SHP77 (cell line): ENCODE measurements around the gene PXYLP1.

ENCODE experiments used
- DNase-seq, 2 experiments: peaks; one replicate each; lab custom pipeline; 2025; lab: John Stamatoyannopoulos, UW

The PXYLP1 gene

DNA sequence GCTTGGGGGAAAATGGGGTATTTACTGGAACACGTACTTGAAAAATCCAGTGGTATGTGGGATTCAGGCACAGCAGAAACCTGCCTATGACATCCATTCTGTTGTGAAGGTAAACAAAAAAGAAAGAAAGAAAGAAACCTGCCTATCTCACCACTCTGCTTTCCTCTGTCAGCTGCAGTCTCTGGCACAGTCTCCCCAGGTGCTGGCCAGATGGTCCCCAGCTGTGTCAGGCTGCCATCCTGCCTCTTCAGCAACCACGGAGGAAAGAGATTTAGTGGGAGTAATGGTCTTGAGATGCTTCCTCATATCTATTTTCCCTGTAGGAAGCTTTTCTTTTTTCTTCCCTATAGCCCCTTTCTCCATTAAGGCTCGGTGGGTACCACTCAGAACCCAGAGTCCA lies 2.5 kb upstream of the PXYLP1 start:
- DNase-seq = peak; percentile 31 to 46

DNA sequence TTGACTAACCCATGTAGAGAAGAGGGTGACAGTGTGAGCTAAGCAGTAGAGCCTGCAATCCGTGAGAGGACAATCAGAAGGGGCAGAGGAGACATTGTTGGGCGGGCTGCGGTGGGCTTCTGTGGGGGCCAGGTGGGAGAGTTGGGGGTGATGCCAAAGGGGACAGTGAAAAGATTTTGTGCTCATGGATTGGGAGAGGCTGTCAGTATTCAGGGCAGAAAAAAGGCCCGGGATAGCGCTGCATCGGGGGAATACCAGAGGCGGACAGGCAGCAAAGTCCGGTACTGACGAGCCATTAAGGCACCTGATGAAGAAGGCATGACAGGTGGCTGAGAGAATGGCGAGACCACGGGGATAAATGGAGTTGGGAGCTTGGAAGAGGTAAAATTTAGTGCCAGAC lies 1.3 kb upstream of the PXYLP1 start:
- DNase-seq = no peak

DNA sequence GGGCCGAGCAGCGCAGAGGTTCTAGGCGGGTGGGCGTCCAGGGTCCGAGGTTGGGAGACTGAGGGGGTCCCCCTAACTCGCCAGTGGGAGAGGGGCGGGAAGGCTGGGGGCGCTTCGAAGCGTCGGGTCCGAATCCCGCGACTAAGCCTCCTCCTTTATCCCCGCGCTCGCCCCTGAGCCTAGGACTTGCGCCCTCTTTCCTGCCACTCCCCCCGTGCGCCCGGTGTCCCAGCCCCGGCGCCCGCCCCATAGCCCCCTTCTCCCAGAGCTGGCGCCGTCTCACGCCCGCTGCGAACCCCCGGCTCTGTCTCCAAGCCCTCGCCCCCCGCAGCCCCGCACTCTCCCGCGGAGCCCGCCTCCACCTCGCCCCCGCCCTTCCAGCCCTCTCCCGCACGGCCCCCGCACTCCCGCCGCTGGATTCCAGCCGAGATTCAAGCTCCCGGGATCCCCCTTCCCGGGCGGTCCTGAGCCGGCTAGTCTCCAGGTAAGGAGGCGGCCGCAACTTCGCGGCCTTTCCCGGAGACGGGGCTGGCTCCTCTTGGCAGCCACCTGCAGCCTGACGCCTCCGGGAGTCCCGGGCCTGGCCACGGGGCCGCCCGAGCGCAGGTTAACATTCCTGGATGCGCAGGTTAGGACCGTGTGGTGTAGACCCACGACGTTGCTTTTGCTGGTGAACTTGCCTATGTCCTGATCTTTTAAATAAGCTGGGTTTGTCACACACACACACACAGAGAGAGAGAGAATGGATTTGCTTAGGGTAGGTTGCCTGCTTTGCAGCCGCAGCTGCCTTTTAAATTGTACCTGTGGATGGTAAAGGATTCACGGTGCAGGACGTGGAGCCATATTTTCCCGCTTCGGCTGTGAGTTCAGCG lies 563 bp downstream of the PXYLP1 start:
- DNase-seq = peak; percentile 11 to 19

DNA sequence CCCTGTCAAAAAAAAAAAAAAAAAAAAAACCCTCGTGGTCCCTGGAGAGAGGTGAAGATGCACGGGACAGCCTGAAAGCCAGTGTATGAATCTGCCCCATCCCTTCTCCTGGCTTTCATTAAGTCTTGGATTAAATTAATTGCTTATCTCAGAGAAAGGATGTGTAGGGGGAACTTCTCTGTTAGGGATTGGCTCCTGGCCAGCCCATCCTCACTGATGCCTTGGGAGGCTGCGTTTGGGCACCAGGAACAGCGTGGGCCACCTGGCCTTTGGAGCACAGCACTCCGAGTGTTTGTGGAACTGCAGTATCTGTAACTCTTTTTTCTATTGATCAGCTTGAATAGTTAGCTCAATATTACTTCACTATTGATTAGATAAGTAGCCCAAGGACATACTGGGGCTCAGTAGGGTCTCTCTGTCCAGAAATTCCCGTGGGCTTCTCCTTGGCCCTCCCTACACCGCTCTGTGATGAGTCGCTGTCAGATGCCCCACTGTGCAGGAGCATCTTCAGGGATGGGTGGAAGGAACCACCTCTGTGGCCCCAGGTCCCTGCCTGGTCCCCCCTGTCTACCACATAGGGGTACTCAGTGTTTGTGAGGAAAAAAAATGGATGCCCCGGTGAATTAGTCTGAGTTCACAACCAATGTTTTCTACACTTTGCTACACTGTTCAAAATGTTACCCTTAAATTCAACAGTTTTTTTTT lies 2.0 kb downstream of the PXYLP1 start:
- peak in 1 of 2 experiments; percentile 4 for DNase-seq

DNA sequence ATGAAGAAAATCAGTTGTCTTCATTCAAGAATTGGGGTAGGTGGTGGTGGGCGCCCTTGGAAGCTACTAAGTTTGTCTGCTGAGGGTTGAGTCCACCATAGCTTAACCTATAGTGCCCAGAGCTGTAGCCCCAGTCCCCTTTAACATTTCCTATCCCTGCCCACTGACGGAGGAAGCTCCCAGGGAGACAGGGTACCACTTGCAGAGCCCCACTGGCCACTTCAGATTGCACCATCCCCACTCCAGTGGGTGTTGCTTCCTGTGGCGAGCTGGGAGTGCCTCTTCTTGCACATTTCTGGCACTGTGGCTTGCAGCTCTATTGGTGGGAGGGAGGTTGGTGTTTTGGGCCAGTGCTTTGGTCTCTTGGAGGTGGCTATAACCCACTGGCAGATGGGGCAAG lies 2.7 kb downstream of the PXYLP1 start:
- DNase-seq = no peak

DNA sequence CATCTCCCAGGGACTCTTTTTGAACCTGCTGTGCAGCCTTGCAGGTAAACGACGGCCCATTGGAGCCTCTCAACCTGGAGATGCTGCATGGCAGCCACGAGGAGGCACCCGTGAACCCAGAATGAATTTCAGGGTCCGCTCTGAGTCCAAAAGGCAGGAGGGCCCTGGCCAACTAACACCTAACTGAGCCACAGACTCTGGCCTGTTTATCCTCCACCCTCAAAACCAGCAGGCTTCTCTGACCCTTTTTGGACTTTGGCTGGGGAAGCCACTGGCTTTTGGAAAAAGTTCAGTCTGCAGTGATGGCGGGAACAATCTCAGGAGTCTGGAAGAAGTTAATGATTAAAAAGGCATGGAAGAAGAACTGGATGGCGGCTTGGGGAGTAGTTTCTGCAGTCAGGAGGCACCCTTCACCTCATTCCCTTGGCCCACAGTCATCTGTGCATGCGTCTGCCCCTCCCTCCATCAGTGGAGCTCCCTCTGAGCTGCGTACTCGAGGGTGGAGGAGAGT lies 4.1 kb downstream of the PXYLP1 start:
- DNase-seq = no peak

DNA sequence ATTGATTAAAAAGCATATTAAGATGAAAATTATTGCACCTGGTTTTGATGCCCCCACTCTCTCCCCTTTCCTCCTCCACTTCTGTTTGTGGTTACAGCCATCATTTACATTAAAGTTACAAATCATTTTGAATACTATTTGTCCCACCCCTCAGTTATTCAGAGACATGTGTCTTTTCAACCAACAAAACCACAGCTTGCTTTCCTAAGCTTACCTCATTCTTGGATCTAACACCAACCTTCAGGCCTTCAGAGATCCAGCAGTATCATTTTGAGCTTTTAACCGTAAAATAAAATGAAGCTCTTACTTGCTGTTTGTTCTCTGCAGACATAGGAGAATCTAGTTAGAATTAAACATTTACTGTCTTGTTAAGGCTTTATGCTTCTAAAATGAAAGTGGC lies 4.7 kb downstream of the PXYLP1 start:
- no peak for DNase-seq

DNA sequence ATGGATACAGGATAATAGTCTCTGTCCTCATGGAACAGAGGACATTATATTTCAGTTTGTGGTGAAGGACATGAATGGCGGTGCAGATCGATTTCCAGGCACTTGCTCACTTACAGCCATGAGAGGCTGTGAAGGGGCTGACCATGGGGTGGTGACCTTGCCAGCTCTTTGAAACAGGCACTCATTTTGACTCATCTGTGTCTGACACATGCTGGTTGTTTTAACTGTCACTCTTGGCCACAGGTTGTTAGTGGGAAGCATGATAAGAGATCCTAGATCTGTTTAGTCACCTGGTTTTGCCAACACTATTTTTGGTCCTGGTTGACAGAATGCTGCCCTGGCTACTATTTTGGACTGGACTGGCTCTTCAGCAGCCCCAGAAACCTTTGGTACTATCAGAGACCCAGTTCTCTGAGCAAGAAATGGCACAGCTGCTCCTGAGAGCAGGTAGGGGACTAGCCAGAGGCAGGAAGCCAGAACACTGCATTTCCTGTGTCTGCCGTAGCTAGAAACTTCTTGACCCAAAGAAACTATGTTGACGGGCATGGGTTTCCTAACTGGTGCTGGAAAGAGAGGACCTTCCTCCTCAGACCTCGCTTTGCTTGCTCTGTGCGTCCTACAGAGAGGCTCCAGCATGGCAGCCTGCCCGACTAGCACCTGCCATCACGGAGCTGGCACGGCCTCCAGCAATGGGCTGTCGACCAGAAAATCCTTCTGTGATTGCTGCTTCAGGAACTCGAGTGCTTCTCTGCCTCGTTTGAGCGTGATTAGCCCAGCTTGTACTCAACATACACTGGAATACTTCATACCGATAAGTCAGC lies 6.3 kb downstream of the PXYLP1 start:
- peak; percentile 64 to 68 for DNase-seq

DNA sequence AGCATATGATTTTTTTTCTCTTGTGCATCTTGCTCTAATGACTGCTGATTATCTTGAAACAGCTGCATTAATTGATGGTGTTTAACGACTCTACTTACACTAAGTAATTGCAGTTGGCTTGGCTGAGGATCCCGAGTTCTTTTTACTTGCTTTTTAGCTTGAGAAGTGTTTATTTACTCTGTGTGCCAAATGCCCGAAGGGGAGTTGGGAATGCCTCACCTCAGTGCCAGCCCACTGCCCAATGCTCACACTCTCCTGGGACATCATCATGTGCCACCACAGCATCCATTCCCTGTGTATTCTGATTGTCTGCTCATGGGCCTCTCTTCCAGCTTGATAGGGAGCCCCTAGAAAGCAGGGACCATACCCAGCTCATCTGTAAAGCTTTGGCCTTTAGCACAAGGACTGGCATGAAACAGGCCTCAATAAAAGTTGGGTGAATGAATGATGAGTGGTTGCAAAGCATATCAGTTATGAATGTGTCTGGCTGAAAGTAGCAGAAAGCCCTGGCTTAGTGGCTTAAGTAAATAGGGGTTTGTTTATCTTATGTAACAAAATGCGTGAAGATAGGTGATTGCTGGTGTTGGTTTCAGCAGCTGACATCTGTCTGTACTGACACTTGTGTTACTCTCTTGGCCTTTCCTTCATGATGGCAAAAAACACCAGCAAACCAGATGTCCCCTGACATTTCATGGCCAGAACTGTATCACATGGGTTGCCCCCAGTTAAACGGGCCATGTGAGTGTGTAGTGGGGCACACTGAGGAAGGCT lies 8.1 kb downstream of the PXYLP1 start:
- DNase-seq = no peak

DNA sequence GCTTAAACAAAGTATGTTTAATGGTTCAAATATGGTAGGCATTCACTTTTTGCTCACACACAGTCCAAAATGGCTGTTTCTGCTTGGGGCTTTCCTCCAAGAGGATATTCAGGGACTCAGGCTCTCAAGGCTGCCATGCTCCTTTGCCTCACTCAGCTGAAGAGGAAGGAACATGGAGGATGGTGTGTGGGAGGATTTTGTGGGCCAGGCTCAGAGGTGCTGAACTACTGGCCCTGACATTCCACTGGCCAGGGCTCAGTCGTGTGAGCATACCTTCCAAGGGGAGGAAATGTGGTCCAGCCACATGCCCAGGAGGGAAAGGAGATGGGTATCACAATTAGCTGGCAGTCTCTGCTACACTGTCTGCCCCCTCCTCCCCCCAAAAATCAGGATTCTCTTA lies 8.7 kb downstream of the PXYLP1 start:
- DNase-seq = no peak

DNA sequence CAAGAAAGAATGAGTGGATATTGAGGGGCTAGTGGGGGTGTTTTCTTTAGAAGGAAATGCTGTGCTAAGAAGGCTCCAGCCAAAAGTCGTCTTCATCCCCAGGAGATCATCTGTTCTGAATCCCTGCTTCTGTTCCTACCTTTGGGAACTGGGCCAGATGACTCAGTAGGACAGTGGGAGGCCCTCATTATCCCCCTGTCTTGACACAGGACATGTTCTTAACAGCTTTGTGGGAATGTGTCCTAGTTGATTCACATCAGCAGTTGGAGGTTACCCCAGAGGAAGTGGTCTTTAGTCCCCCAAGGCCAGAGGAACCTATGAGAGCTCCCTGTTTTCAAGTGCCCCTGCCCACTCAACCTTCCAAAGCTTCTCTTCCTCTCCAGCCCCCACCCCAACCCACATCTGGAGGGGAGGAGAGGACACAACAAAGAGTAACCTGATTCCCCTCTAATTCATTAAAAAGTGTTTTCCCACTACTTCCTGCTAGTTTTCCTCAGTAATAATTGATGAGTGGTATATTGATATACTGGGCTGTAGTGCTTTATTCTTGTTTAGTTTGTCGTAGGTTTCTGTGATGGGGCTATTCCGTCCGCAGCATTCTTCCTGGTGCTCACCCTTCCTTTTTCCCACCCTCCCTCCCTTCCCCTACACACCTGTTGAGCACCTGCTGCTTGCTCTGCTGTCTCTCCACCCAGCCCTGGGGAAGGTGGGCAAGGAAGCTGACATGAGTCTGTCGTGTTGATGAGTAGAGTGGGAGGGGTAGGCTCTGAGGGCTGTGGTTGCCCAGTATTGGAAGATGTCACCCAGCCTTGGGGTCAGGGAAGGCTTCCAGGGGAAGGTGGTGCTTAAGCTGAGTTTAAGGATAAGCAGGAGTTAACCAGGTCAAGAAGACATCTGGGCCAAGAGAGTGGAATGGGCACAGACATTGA lies 9.3 kb downstream of the PXYLP1 start:
- no peak for DNase-seq

DNA sequence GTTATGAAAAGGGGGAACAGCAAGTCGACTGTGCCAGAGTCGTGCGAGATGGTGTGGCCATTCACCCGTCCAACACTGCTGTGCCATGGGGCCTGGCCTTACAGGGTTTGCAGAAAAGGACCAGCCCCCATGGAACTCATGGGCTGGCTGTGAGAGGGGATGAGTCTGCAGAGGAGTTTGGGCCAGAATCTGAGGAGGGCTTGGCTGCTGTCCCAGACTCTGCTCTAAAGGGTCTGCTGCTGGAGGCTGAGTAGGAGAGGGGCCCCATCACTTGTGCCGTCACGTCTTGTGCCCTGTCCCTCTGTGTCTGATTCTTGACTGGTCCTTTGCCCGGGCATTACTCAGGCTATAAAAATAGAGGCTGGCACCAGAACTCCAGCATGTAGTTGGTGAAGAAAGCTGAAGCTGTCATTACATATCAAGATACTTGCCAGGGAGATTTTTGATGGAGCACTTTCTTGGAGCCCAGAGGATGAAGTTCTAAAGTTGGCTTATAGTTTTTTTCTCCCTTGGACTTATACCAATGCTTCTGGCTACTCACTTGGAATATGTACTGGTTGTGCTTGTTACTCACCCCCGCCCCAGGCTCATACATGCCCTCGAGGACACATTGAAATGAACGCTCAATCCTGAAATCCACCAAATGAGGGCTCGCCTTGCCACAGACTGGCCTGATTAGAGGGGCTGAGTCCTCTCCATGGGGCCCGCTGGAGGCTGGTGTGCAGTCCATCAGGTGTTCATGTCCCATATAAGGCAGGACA lies 10.2 kb downstream of the PXYLP1 start:
- DNase-seq = no peak

DNA sequence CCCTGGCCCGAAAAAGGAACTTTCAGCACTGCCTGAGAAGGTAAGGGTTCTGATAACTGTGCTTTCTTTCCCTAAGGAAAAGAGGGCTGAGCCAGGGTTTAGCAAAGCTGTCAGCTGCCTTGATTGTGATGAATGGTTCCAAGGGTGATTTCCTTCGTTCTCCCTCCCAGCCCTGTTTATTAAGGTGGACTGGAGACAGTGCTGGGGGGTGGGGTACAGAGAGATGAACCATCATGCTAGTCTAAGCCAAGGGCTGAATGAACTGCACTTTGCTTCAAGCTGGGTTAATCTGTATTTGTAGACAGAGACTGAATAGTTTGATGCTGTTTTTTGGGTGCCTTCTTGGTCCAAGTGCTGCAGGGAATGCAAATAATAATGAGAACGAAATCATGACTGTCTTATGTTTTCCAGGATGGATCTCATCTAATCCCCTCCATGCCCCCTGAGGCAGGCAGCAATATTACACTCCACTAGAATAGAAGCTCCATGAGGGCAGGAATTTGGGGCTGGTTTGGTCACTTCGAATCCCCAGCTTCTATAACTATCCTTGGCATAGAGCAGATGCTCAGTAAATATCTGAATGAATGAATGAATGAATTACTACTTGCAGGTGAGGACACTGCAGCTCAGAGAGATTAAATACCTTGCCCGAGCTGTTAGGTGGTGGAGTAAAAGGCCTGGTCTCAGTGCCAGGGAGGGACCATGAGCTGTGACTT lies 10.9 kb downstream of the PXYLP1 start:
- DNase-seq = no peak

DNA sequence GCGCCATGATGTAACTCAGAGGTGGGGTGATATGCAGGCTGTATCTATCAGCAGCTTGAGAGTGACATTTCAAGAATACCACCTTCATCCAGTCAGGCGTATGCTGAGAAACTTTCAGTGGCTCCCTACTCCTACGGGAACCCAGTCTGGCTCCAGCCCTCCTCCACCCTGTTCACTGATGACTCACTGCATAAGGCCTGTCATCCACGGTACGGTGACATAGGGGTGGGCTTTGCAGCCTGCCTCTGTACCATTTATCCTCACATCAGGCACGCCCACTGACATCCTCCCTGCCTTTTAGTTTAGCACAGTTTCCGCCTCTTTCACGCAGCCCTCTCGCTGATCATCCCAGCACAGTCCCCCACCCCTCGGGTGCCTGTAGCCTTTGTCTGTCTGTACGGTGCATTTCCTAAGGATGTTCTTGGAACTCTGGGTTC lies 11.7 kb downstream of the PXYLP1 start:
- no peak for DNase-seq

DNA sequence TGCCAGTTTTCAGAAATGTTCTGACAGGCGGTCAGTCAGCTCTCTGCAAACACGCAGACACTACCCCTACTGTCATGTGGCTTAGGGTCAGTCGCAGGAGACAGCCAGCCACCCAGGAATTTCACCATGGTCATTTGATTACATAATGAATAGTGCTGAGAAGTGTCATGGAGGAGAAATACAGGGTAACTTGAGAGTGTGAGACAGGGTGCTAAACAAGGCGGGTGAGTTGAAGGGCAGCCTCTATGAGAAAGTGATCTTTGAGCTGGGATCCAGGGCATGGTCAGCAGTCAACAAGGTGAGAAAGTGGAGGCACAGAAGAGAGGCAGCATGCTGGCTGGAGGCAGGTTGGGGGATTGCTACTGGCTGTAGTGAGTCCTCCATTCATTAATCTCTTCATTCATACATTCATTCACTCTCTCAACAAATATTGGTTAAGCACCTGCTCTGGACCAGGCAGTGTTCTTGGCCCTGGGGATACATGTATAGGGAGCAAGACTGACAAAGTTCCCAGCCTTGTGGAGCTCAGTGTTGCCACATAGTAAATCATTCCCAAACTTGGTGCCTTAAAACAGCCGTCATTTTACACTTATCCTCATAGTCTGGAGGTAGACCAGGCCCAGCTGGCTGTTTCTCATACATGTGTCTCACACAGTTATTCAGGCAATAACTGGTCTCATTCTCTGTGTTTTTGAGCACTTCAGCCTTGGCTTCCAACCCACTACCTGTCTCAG lies 14.8 kb downstream of the PXYLP1 start:
- DNase-seq = no peak

DNA sequence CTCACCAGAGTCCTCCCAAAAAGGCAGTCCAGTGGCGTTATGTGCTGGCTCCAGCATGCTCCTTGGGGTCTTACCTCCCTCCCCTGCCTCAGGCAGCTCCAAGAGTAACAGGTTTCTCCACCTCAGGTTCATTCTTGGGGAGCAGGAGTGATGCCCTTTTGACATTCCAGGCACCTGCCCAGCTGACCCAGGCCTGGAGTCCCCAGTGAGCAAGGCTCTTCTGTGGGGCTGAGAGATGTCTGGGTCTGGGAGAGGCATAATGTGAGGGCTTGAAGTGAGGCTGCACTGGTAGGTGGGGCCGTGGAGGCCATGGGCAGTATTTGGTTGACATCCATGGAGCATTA lies 15.3 kb downstream of the PXYLP1 start:
- DNase-seq = no peak

DNA sequence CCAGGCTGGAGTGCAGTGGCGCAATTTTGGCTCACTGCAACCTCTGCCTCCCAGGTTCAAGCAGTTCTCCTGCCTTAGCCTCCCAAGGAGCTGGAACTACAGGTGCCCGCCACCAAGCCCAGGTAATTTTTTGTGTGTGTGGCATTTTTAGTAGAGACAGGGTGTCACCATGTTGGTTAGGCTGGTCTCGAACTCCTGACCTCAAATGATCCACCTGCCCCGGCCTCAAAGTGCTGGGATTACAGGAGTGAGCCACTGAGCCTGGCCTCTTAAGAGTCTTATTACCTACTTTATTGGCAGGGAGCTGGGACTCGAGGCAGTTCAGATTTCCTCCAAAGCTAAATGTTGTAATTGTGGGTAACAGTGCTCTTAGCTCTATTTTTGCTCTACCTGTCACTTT lies 16.4 kb downstream of the PXYLP1 start:
- DNase-seq = no peak

DNA sequence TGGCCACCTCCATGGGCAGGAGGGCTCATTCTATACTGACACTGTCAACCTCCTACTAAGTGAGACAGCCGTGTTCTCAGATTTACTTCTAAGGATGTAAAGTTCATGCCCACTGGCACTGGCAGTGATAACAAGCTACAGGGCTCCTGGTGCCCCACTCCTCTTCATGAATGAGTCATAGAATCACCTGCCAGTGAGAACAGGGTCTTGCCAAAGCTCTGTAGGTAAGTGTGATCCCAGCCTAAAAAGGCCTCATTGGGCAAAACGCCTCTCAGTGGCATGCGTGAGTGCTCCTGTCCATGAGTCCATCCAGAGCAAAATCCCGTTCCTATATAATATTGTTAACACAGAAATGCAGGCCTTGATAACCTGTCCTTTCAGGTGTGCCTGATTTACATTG lies 17.4 kb downstream of the PXYLP1 start:
- no peak for DNase-seq
